ENCODE measurements around the gene CIB4. TPM values are rescaled to one million over a fixed set of nuclear protein-coding genes. Genes with fewer than 3 reads are reported as not detected.

CIB4 gene
- total and polyA plus RNA-seq, 2 donors (not counting 1 experiment from before 2014, with no cell fraction given), result not detected

- H3K27ac ChIP-seq (ENCODE audit: low read length in 2 of 2), result no peak overlapping the region
- peaks cover 65% of the 10 kb centered on the region for H3K27me3 Mint-ChIP-seq
- H3K4me3 ChIP-seq (ENCODE audit: control extremely low read depth in 1 of 5, extremely low read depth in 1 of 5, insufficient read depth in 1 of 5, low read depth in 2 of 5, low read length in 4 of 5), result no peak overlapping the region
- H3K4me1 ChIP-seq (ENCODE audit: control insufficient read depth in 2 of 2, insufficient read depth in 2 of 2, low read length in 2 of 2), result peaks cover 4 to 11% of the 10 kb centered on the region in 2 donors
- no peak overlapping the region for H2AFZ ChIP-seq (ENCODE audit: insufficient read depth, low read depth, low read length, poor library complexity, severe bottlenecking)
- ChIA-PET CTCF (no interaction called here), POLR2A (no interaction called here)
- H3K4me2 ChIP-seq (replicated peaks; ENCODE audit: low read depth, low read length, poor library complexity, severe bottlenecking), result no peak overlapping the region
- TF ChIP-seq EZH2 (IDR thresholded peaks at IDR 0.05; ENCODE audit: borderline replicate concordance, insufficient read depth, low read depth, low read length, poor library complexity, severe bottlenecking) (no peak), CTCF (IDR thresholded peaks at IDR 0.05) (no peak)
- H3K27me3 ChIP-seq (replicated peaks in 1 of 4; ENCODE audit: control extremely low read depth in 1 of 4, control insufficient read depth in 3 of 4, insufficient read depth in 4 of 4, low read length in 3 of 4), result peaks cover 0 to 36% (median 10%) of the 10 kb centered on the region in 4 experiments
- H3K9me3 Mint-ChIP-seq (ENCODE audit: insufficient read depth), result no peaks in the 10 kb centered on the region
- intact Hi-C loops (cut with micrococcal nuclease), result no loop called here
- no peak for DNase-seq
- H3K4me3 Mint-ChIP-seq, result no peak overlapping the region
- no peak overlapping the region for H3K9ac ChIP-seq (ENCODE audit: low read length)
- H4K20me1 ChIP-seq (ENCODE audit: control insufficient read depth, insufficient read depth, low read length, poor library complexity, severe bottlenecking), result no peaks in the 10 kb centered on the region
- 86% methylated on average over 5 of the region's 5 CpGs for WGBS (ENCODE audit: insufficient coverage)
- H3K79me2 ChIP-seq (ENCODE audit: control insufficient read depth, insufficient read depth, low read length), result no peaks in the 10 kb centered on the region
- peaks cover 3% of the 10 kb centered on the region for H3K4me1 Mint-ChIP-seq
- H3K36me3 ChIP-seq (replicated peaks in 1 of 2; ENCODE audit: control extremely low read depth in 1 of 2, control insufficient read depth in 1 of 2, extremely low read depth in 1 of 2, insufficient read depth in 2 of 2, low read length in 1 of 2), result no peaks in the 10 kb centered on the region
- peaks cover 0 to 4% (median 0%) of the 10 kb centered on the region in 3 donors for H3K9me3 ChIP-seq (ENCODE audit: control extremely low read depth in 1 of 3, control insufficient read depth in 2 of 3, insufficient read depth in 1 of 3, low read length in 2 of 3)
- no peak overlapping the region for H3K27ac Mint-ChIP-seq
- ATAC-seq (ENCODE audit: low read depth), result no peak
Observed at GRCh38 chr2:26563686-26564085, 77.5 kb downstream of the CIB4 start.

- DNase-seq (no peak), ATAC-seq (ENCODE audit: low read depth) (no peak)
- Histone ChIP-seq H4K20me1 (ENCODE audit: control insufficient read depth, insufficient read depth, low read length, poor library complexity, severe bottlenecking) (no peaks in the 10 kb centered on the region), H3K4me2 (replicated peaks; ENCODE audit: low read depth, low read length, poor library complexity, severe bottlenecking) (peak overlapping the region; percentile 47), H3K4me3 (ENCODE audit: control extremely low read depth in 1 of 5, extremely low read depth in 1 of 5, insufficient read depth in 1 of 5, low read depth in 2 of 5, low read length in 4 of 5) (no peak overlapping the region), H2AFZ (ENCODE audit: insufficient read depth, low read depth, low read length, poor library complexity, severe bottlenecking) (no peak overlapping the region), H3K36me3 (replicated peaks in 1 of 2; ENCODE audit: control extremely low read depth in 1 of 2, control insufficient read depth in 1 of 2, extremely low read depth in 1 of 2, insufficient read depth in 2 of 2, low read length in 1 of 2) (no peaks in the 10 kb centered on the region), H3K27ac (ENCODE audit: low read length in 2 of 2) (no peak overlapping the region), H3K4me1 (ENCODE audit: control insufficient read depth in 2 of 2, insufficient read depth in 2 of 2, low read length in 2 of 2) (peaks cover 4 to 11% of the 10 kb centered on the region in 2 donors), H3K9me3 (ENCODE audit: control extremely low read depth in 1 of 3, control insufficient read depth in 2 of 3, insufficient read depth in 1 of 3, low read length in 2 of 3) (peaks cover 0 to 4% (median 0%) of the 10 kb centered on the region in 3 donors), H3K9ac (ENCODE audit: low read length) (no peak overlapping the region), H3K27me3 (replicated peaks in 1 of 4; ENCODE audit: control extremely low read depth in 1 of 4, control insufficient read depth in 3 of 4, insufficient read depth in 4 of 4, low read length in 3 of 4) (peaks cover 0 to 37% (median 13%) of the 10 kb centered on the region in 4 experiments), H3K79me2 (ENCODE audit: control insufficient read depth, insufficient read depth, low read length) (no peaks in the 10 kb centered on the region)
- no peak overlapping the region for H3K27ac Mint-ChIP-seq
- ChIA-PET CTCF (no interaction called here), POLR2A (no interaction called here)
- no peaks in the 10 kb centered on the region for H3K9me3 Mint-ChIP-seq (ENCODE audit: insufficient read depth)
- WGBS (ENCODE audit: insufficient coverage), result 38% methylated on average over 27 of the region's 28 CpGs
- peaks cover 3% of the 10 kb centered on the region for H3K4me1 Mint-ChIP-seq
- H3K4me3 Mint-ChIP-seq, result no peak overlapping the region
- no peak for TF ChIP-seq CTCF (IDR thresholded peaks at IDR 0.05)
- no peak for TF ChIP-seq EZH2 (IDR thresholded peaks at IDR 0.05; ENCODE audit: borderline replicate concordance, insufficient read depth, low read depth, low read length, poor library complexity, severe bottlenecking)
- peaks cover 66% of the 10 kb centered on the region for H3K27me3 Mint-ChIP-seq
- intact Hi-C loops (cut with micrococcal nuclease), result no loop called here
Observed at GRCh38 chr2:26562811-26563645, 78.1 kb downstream of the CIB4 start.

Measured in B cell (primary cell).